ENCODE results near the gene SPARCL1.

Gene SPARCL1

GRCh38 chr4:87478732-87479250 is 50.4 kb downstream of the SPARCL1 start:
- no peak for DNase-seq (ENCODE audit: low read depth in 1 of 2, low spot score in 1 of 2)

GRCh38 chr4:87476934-87477333 is 52.2 kb downstream of the SPARCL1 start:
- no peak overlapping the region for H3K4me3 ChIP-seq (replicated peaks; ENCODE audit: insufficient read depth, low read length)
- no peak overlapping the region for H3K27ac ChIP-seq (replicated peaks)
- H3K27me3 ChIP-seq (ENCODE audit: insufficient read depth, poor library complexity, severe bottlenecking), result no peaks in the 10 kb centered on the region
- TF ChIP-seq CTCF (IDR thresholded peaks at IDR 0.05; ENCODE audit: insufficient read depth, low read length) (no peak), GABPA (IDR thresholded peaks at IDR 0.05; ENCODE audit: low read depth) (no peak), REST (IDR thresholded peaks at IDR 0.05; ENCODE audit: insufficient replicate concordance, low read depth) (no peak), SPI1 (IDR thresholded peaks at IDR 0.05; ENCODE audit: borderline replicate concordance, low read depth) (no peak), POLR2AphosphoS5 (IDR thresholded peaks at IDR 0.05; ENCODE audit: low read depth) (no peak)
- DNase-seq (ENCODE audit: low read depth in 1 of 2, low spot score in 1 of 2), result no peak

More at GRCh38 chr4:87478732-87479250, 50.4 kb downstream of the SPARCL1 start:
- Histone ChIP-seq H3K4me3 (replicated peaks; ENCODE audit: insufficient read depth, low read length) (no peak overlapping the region), H3K27me3 (ENCODE audit: insufficient read depth, poor library complexity, severe bottlenecking) (no peaks in the 10 kb centered on the region), H3K27ac (replicated peaks) (no peak overlapping the region)
- no peak for TF ChIP-seq REST (IDR thresholded peaks at IDR 0.05; ENCODE audit: insufficient replicate concordance, low read depth)

GRCh38 chr4:87469390-87469789 is 59.8 kb downstream of the SPARCL1 start:
- no peak for TF ChIP-seq SPI1 (IDR thresholded peaks at IDR 0.05; ENCODE audit: borderline replicate concordance, low read depth)
- TF ChIP-seq GABPA (IDR thresholded peaks at IDR 0.05; ENCODE audit: low read depth), result no peak
- TF ChIP-seq REST (IDR thresholded peaks at IDR 0.05; ENCODE audit: insufficient replicate concordance, low read depth), result no peak
- no peak for TF ChIP-seq CTCF (IDR thresholded peaks at IDR 0.05; ENCODE audit: insufficient read depth, low read length)
- TF ChIP-seq POLR2AphosphoS5 (IDR thresholded peaks at IDR 0.05; ENCODE audit: low read depth), result no peak
- H3K27me3 ChIP-seq (ENCODE audit: insufficient read depth, poor library complexity, severe bottlenecking), result no peaks in the 10 kb centered on the region

More at GRCh38 chr4:87469390-87469789, 59.8 kb downstream of the SPARCL1 start:
- Histone ChIP-seq H3K27ac (replicated peaks) (no peak overlapping the region), H3K4me3 (replicated peaks; ENCODE audit: insufficient read depth, low read length) (no peak overlapping the region)
- no peak for DNase-seq (ENCODE audit: low read depth in 1 of 2, low spot score in 1 of 2)

All from HL-60 (cell line).